ENCODE results near the gene HCRTR1. TPM values are rescaled to one million over a fixed set of nuclear protein-coding genes. Genes with fewer than 3 reads are reported as not detected.

HCRTR1 gene
- total and polyA plus RNA-seq, 2 donors (not counting 3 experiments of a cell fraction or from before 2014, with no cell fraction given): 0.93 to 1.5 TPM

DNA sequence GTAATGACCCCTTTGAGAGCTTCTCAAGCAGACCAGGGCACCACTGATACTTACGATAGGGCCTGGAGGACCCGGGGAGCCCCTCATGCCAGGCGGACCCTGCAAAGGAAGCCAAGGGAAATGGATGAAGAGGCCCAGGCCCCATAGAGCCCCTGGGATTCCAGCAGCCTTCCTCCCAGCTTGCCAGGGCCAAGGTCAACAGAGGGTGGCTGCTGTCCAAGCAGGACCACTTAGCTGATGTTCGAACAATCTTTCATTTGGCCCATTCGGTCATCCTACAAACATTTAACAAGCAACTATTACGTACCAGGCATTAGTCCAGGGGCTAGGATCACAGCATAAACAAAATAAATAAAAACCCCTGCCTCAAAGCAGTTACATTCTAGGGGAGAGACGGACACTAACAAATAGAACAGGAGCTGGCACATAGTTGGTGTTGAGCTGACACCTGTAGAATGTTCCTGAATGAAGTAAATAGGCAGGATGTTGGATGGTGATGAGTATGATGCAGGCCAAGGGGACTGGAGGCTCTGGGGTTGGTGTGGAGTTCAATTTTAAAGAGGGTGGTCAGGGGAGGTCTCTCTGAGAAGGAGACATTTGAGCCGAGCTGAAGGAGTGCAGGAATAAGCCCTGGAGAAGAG is 54.2 kb downstream of the HCRTR1 start:
- Histone ChIP-seq H3K4me3 (replicated peaks in 1 of 3; ENCODE audit: insufficient read depth in 1 of 3, low read depth in 1 of 3, low read length in 3 of 3) (no peak overlapping the region), H2AFZ (ENCODE audit: low read depth, low read length) (no peak overlapping the region), H3K27me3 (ENCODE audit: control insufficient read depth in 2 of 2, insufficient read depth in 2 of 2, low read length in 2 of 2) (no peaks in the 10 kb centered on the region), H3K9ac (replicated peaks; ENCODE audit: extremely low read depth, insufficient read depth, low read length) (no peak overlapping the region), H4K20me1 (replicated peaks; ENCODE audit: control insufficient read depth, extremely low read depth, insufficient read depth, low read length) (no peaks in the 10 kb centered on the region), H3K27ac (ENCODE audit: insufficient read depth, low read depth, low read length) (no peak overlapping the region), H3K4me1 (ENCODE audit: control insufficient read depth, extremely low read depth, insufficient read depth, low read length) (peaks cover 13% of the 10 kb centered on the region), H3K9me1 (replicated peaks; ENCODE audit: control insufficient read depth, extremely low read depth, insufficient read depth, low read length) (no peaks in the 10 kb centered on the region), H3K79me2 (ENCODE audit: control insufficient read depth, insufficient read depth, low read length) (no peaks in the 10 kb centered on the region), H3K36me3 (ENCODE audit: control insufficient read depth in 2 of 2, extremely low read depth in 1 of 2, insufficient read depth in 2 of 2, low read length in 2 of 2) (no peaks in the 10 kb centered on the region), H3K4me2 (ENCODE audit: insufficient read depth, low read length) (no peak overlapping the region), H3K9me3 (replicated peaks; ENCODE audit: control insufficient read depth, insufficient read depth, low read length) (no peaks in the 10 kb centered on the region)
- DNase-seq (ENCODE audit: low read depth, low spot score): no peak
- no peak for FAIRE-seq
- BruUV-seq (replicated peaks): no TSS peak
- dilution Hi-C loops (cut with MboI; ENCODE audit: extremely low pct_ligation_motif_present, low sequenced_read_pairs) (no loop called here), intact Hi-C loops (cut with micrococcal nuclease) (loop anchor here (2.0 kb wide), 1 partner anchor 15 kb away; no protein-coding TSS in a partner anchor)
- ChIA-PET CTCF (interaction anchor here (1.2 kb wide), 1 partner anchor 14 kb away, joined by 4 read pairs; no protein-coding TSS in a partner anchor), POLR2A (no interaction called here)
- TF ChIP-seq GATA2 (IDR thresholded peaks at IDR 0.05; ENCODE audit: insufficient read depth, insufficient read length, low read depth, low read length) (no peak), EZH2 (IDR thresholded peaks at IDR 0.05; ENCODE audit: borderline replicate concordance, low read depth, low read length, severe bottlenecking) (no peak), MYC (IDR thresholded peaks at IDR 0.05; ENCODE audit: low read depth, low read length) (no peak), CTCF (IDR thresholded peaks at IDR 0.05; ENCODE audit: extremely low read depth in 1 of 2, insufficient read depth in 1 of 2, low read depth in 1 of 2, low read length in 2 of 2) (no peak), JUN (IDR thresholded peaks at IDR 0.05; ENCODE audit: borderline replicate concordance, insufficient read depth, insufficient read length, low read depth) (no peak), POLR2A (IDR thresholded peaks at IDR 0.05; ENCODE audit: low read depth, low read length) (no peak), POLR2AphosphoS5 (IDR thresholded peaks at IDR 0.05; ENCODE audit: insufficient read depth, low read depth, low read length) (no peak), MAX (IDR thresholded peaks at IDR 0.05; ENCODE audit: insufficient read depth, insufficient read length) (no peak)

All from endothelial cell of umbilical vein (primary cell).